Neural crest cell (in vitro differentiated cells): ENCODE results near the gene RFX8. TPM values are rescaled to one million over a fixed set of nuclear protein-coding genes. Genes with fewer than 3 reads are reported as not detected.

ENCODE experiments used
- DNase-seq: peaks from one replicate; pipeline ENCODE4 v3.0.0; 2021; ENCODE audit warnings: low read depth, mixed read lengths, low spot score
- H3K27ac Mint-ChIP-seq: one replicate; pipeline ENCODE4 v1.8.0; 2021; ENCODE audit warnings: mild to moderate bottlenecking, mixed read lengths; ENCODE audit not compliant: unreplicated experiment
- H3K27me3 Mint-ChIP-seq: 2 replicates; pipeline ENCODE4 v1.8.0; 2021; ENCODE audit warnings: low read depth, mild to moderate bottlenecking, mixed read lengths
- H3K36me3 Mint-ChIP-seq: 2 replicates; pipeline ENCODE4 v1.8.0; 2021; ENCODE audit warnings: low read depth, mild to moderate bottlenecking, mixed read lengths
- H3K4me1 Mint-ChIP-seq: 2 replicates; pipeline ENCODE4 v1.8.0; 2021; ENCODE audit warnings: mixed read lengths
- H3K4me3 Mint-ChIP-seq: one replicate; pipeline ENCODE4 v1.8.0; 2021; ENCODE audit warnings: mild to moderate bottlenecking, mixed read lengths
- H3K9me3 Mint-ChIP-seq: 2 replicates; pipeline ENCODE4 v1.8.0; 2021; ENCODE audit warnings: mixed read lengths
- total RNA-seq: library from RNA; stranded (reverse); gene quantifications from 2 replicates; pipeline ENCODE4 v1.2.1, GENCODE V29; 2021
- TF ChIP-seq, protein P1 (sequence below): fragments of 200-600 bp; sonication (generic); conservative IDR thresholded peaks from 2 replicates; pipeline ENCODE4 v1.5.0; 2021; ENCODE audit warnings: antibody characterized with exemption, mild to moderate bottlenecking

Gene RFX8
- total RNA-seq, 1 donor from 2014 or later: 0.44 TPM

DNA sequence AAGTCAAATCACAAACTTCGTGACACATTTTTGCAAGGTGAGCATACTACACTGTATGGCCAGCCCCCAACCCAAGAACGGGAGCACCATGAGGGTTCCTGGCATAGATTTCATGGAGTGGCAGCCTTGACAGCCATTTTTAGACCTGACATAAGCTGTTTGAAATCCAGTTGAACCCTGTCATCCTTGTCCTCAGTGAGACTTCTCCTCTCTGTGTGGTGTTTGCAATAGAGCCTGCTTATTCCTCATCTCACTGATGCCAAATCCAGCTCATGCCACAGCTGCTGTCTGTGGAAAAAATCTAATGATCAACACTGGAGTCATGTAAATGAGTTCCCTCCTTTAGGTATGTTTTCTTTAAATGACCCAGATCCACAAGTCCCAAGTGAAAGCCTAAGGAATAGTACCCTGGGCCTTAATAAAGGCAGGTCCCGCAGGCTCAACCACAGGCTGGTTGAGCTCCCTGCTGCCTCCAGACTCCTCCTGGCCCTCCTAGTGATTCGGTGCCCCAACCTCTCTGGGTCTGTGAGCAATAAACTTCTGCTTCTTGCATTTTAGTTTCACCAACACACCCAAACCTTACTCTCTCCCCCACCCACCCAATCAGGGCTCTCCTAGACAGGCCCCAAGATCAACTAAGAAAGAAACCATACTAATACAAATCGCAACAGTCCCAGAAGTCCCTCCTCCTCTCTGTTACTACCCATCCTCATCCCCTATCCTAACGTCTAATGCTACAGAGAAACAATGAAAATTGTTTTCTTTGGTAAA lies 79.2 kb downstream of the RFX8 start:
- DNase-seq: no peak
- no peaks in the 10 kb centered on the region for H3K9me3 Mint-ChIP-seq
- H3K27ac Mint-ChIP-seq: no peak overlapping the region
- TF ChIP-seq, protein P1, sequence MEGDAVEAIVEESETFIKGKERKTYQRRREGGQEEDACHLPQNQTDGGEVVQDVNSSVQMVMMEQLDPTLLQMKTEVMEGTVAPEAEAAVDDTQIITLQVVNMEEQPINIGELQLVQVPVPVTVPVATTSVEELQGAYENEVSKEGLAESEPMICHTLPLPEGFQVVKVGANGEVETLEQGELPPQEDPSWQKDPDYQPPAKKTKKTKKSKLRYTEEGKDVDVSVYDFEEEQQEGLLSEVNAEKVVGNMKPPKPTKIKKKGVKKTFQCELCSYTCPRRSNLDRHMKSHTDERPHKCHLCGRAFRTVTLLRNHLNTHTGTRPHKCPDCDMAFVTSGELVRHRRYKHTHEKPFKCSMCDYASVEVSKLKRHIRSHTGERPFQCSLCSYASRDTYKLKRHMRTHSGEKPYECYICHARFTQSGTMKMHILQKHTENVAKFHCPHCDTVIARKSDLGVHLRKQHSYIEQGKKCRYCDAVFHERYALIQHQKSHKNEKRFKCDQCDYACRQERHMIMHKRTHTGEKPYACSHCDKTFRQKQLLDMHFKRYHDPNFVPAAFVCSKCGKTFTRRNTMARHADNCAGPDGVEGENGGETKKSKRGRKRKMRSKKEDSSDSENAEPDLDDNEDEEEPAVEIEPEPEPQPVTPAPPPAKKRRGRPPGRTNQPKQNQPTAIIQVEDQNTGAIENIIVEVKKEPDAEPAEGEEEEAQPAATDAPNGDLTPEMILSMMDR: no peak
- H3K27me3 Mint-ChIP-seq: peaks cover 63% of the 10 kb centered on the region
- H3K4me3 Mint-ChIP-seq: no peak overlapping the region
- peaks cover 12% of the 10 kb centered on the region for H3K4me1 Mint-ChIP-seq
- no peaks in the 10 kb centered on the region for H3K36me3 Mint-ChIP-seq

DNA sequence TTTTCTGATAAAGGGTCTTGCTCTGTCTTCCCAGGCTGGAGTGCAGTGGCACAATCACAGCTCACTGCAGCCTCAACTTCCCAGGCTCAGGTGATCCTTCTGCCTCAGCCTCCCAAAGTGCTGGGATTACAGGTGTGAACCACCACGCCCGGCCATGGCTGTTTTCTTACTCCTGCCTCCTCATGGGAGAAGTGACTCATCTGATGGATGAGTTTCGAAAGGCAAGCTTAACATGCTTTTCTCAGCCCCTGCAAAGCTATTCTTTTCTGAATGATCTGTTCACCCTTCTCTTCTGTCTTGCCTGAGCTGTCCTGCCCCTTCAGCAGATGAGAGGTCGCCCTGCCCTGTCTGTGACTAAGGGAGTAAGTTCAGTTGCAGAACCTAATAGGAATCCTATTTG lies 86.7 kb downstream of the RFX8 start:
- peaks cover 4% of the 10 kb centered on the region for H3K4me1 Mint-ChIP-seq
- TF ChIP-seq, protein P1: no peak
- peaks cover 81% of the 10 kb centered on the region for H3K27me3 Mint-ChIP-seq
- no peak overlapping the region for H3K27ac Mint-ChIP-seq
- no peaks in the 10 kb centered on the region for H3K36me3 Mint-ChIP-seq
- H3K4me3 Mint-ChIP-seq: peak overlapping the region; percentile 72
- no peaks in the 10 kb centered on the region for H3K9me3 Mint-ChIP-seq
- DNase-seq: no peak

DNA sequence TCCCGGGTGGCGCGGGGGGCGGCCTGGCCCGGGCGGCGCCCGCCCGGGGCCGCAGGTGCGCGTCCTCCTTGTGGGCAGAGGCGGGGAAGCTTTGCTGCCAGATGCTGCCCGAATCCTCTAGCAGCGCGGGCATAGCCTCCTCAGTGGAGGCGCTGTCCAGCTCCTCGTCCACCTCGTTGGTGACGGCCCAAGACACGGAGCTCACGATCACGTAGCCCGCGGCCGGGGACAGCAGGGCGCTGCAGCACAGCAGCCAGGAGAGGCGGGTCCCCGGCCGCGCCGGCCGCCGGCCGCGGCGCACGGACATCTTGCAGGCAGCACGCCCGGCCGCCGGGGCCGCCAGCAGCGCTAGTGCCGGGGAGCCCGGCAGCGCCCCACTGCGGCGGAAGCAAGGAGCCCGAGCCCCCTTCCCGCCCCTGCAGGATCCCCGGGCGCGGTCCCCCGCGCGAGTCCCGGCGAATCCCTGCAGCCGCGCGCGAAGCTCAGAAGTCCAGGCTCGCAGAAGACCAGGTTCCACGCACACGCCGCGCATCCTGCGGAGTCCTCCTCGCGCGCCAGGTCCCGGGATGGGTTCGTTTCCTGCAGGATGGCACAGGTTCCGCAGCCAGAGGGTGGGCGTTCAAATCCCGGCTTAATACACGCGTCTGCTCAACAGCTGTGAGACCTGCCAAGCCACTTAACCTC lies 87.6 kb downstream of the RFX8 start, which contains the start of gene CREG2:
Gene CREG2 (minus strand): TSS at position 353 of the 684 bp plus-strand sequence. CDS start 46 bp downstream, at position 307.
- DNase-seq: peak; percentile 70
- no peaks in the 10 kb centered on the region for H3K9me3 Mint-ChIP-seq
- H3K27me3 Mint-ChIP-seq: peaks cover 83% of the 10 kb centered on the region
- peak within 1 kb of the TSS; percentile 72 for H3K4me3 Mint-ChIP-seq
- H3K4me1 Mint-ChIP-seq: peaks cover 12% of the 10 kb centered on the region
- TF ChIP-seq, protein P1: peak; percentile 72
- no peaks in the 10 kb centered on the region for H3K36me3 Mint-ChIP-seq
- no peak within 1 kb of the TSS for H3K27ac Mint-ChIP-seq

DNA sequence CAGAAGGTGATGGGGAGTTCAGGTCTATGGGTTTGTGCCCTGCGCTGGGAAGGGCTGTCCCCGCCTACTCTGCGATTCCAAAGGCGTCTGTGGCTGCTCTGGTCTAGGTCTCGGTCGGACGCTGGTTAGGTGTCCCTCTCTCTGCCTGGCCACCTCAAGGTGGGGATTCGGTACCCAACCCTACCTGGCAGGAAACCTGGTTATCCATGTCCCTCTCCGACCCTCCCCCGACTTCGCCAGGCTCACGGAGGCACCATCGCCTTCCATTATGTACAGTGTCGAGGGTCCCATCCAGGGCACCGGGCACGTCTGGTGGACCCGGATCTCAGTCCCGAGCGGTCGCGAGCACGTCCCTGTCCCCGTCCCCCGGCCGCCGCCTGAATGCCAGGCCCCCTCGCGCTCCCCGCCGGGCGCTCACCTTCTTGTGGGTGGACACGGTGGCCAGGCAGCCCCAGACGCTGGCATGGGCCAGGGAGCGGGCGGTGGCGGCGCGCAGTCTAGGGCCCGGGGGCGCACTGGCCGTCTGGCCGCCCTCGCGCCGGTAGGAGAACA lies 88.2 kb downstream of the RFX8 start:
- TF ChIP-seq, protein P1: no peak
- Mint-ChIP-seq H3K36me3 (no peaks in the 10 kb centered on the region), H3K27ac (no peak overlapping the region), H3K9me3 (no peaks in the 10 kb centered on the region), H3K27me3 (peaks cover 78% of the 10 kb centered on the region), H3K4me3 (peak overlapping the region; percentile 72), H3K4me1 (peaks cover 12% of the 10 kb centered on the region)
- DNase-seq: no peak

DNA sequence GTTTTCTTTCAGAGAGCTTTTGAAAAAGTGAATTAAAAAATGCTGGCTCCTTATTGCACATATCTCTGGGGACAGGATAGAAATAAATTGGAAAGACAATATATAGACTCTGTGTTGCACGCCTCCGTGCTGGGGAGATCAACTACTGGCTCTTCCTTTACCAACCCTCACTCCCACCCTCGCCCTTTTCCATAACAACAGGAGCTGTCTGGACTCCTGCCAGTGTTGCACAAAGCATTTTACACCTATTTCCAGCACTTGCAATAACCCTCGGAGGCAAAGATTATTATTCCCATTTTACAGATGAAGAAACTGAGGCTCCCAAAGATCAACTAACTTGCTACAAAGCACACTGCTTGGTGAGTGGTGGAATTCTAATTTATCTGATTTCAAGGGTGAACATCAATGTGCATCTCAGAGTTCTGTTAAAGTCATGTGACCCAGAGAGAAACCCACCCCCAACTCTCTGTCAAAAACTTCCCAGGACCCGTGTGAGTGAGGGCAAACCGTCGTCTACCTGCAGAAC lies 91.8 kb downstream of the RFX8 start:
- peaks cover 52% of the 10 kb centered on the region for H3K27me3 Mint-ChIP-seq
- H3K9me3 Mint-ChIP-seq: no peaks in the 10 kb centered on the region
- no peaks in the 10 kb centered on the region for H3K36me3 Mint-ChIP-seq
- DNase-seq: no peak
- no peak overlapping the region for H3K4me3 Mint-ChIP-seq
- H3K4me1 Mint-ChIP-seq: peaks cover 12% of the 10 kb centered on the region
- H3K27ac Mint-ChIP-seq: no peak overlapping the region
- TF ChIP-seq, protein P1: no peak
